Measurements from ENCODE around the gene TOMM20. TPM values are rescaled to one million over a fixed set of nuclear protein-coding genes. Genes with fewer than 3 reads are reported as not detected.

Gene TOMM20
- total and polyA plus RNA-seq, 2 donors (not counting 1 experiment from before 2014, with no cell fraction given) = 85.5 to 111 TPM

DNA sequence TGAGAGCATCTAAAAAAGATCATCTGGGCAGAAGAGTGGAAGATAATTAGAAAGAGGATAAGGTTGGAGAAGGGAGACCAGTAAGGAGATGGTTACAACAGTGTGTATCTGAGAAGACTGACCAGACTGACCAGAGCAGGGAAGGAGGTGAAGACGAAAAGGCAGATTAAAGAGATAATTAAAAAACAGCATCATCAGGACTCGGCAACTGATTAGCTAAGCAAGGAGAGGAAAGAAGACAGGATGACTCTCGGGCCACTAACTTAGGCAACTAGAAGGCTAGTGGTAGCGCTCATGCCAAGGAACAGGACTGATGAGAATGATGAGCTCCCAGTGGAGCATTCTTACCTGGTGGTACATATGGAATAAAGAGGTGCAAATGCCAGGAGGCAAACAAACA lies 28.5 kb upstream of the TOMM20 start:
- Histone ChIP-seq H3K4me3 (replicated peaks in 1 of 4; ENCODE audit: control extremely low read depth in 1 of 4, insufficient read depth in 1 of 4, low read depth in 3 of 4, low read length in 4 of 4) (no peak overlapping the region), H3K79me2 (ENCODE audit: control insufficient read depth, insufficient read depth, low read length) (peaks cover 17% of the 10 kb centered on the region), H3K9ac (ENCODE audit: insufficient read depth, low read length) (no peak overlapping the region), H3K4me2 (ENCODE audit: extremely low read depth, insufficient read depth, low read length) (no peak overlapping the region), H2AFZ (ENCODE audit: low read length) (no peak overlapping the region), H3K36me3 (ENCODE audit: control insufficient read depth, insufficient read depth, low read length) (peaks cover 5% of the 10 kb centered on the region), H3K27ac (ENCODE audit: insufficient read depth, low read length) (no peak overlapping the region), H3K4me1 (ENCODE audit: control insufficient read depth, extremely low read depth, insufficient read depth, low read length) (no peaks in the 10 kb centered on the region), H3K27me3 (ENCODE audit: control insufficient read depth, insufficient read depth, low read length) (no peaks in the 10 kb centered on the region), H3K9me3 (ENCODE audit: control insufficient read depth, insufficient read depth, low read depth, low read length) (no peaks in the 10 kb centered on the region), H4K20me1 (ENCODE audit: control insufficient read depth, extremely low read depth, insufficient read depth, low read length) (no peaks in the 10 kb centered on the region)
- TF ChIP-seq, protein P1, sequence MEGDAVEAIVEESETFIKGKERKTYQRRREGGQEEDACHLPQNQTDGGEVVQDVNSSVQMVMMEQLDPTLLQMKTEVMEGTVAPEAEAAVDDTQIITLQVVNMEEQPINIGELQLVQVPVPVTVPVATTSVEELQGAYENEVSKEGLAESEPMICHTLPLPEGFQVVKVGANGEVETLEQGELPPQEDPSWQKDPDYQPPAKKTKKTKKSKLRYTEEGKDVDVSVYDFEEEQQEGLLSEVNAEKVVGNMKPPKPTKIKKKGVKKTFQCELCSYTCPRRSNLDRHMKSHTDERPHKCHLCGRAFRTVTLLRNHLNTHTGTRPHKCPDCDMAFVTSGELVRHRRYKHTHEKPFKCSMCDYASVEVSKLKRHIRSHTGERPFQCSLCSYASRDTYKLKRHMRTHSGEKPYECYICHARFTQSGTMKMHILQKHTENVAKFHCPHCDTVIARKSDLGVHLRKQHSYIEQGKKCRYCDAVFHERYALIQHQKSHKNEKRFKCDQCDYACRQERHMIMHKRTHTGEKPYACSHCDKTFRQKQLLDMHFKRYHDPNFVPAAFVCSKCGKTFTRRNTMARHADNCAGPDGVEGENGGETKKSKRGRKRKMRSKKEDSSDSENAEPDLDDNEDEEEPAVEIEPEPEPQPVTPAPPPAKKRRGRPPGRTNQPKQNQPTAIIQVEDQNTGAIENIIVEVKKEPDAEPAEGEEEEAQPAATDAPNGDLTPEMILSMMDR (conservative IDR thresholded peaks at IDR 0.05 in 1 of 2, IDR thresholded peaks at IDR 0.05 in 1 of 2; ENCODE audit: low read depth in 1 of 2, low read length in 2 of 2) = no peak
- no peak for TF ChIP-seq EZH2 (IDR thresholded peaks at IDR 0.05; ENCODE audit: low read length, missing control alignments)
- no peak for DNase-seq (ENCODE audit: low read depth in 2 of 2)

DNA sequence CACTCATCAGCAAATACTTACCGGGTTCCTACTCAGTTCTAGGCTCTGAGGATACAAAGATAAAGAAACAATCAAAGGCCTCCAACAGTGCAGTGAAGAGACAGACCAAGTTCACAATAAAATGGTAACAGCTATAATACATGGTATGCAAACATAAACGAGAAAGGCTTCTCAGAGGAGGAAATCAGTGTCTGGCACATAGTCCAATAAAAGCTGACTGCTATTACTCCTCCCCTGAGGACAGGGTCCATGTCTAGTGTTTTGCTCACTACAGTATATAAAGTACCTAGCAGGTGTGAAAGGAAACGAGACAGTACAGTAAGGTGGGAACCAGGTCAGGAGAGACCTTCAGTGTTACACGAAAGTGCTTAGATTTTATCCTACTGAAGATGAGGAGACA lies 28.1 kb upstream of the TOMM20 start:
- H3K27me3 ChIP-seq (ENCODE audit: control insufficient read depth, insufficient read depth, low read length) = no peaks in the 10 kb centered on the region
- no peak for DNase-seq (ENCODE audit: low read depth in 2 of 2)
- H3K27ac ChIP-seq (ENCODE audit: insufficient read depth, low read length) = no peak overlapping the region
- H3K79me2 ChIP-seq (ENCODE audit: control insufficient read depth, insufficient read depth, low read length) = peaks cover 17% of the 10 kb centered on the region
- TF ChIP-seq, protein P1 (conservative IDR thresholded peaks at IDR 0.05 in 1 of 2, IDR thresholded peaks at IDR 0.05 in 1 of 2; ENCODE audit: low read depth in 1 of 2, low read length in 2 of 2) = no peak
- TF ChIP-seq EZH2 (IDR thresholded peaks at IDR 0.05; ENCODE audit: low read length, missing control alignments) = no peak
- no peaks in the 10 kb centered on the region for H3K9me3 ChIP-seq (ENCODE audit: control insufficient read depth, insufficient read depth, low read depth, low read length)
- no peak overlapping the region for H3K9ac ChIP-seq (ENCODE audit: insufficient read depth, low read length)
- H3K4me2 ChIP-seq (ENCODE audit: extremely low read depth, insufficient read depth, low read length) = no peak overlapping the region
- no peaks in the 10 kb centered on the region for H3K4me1 ChIP-seq (ENCODE audit: control insufficient read depth, extremely low read depth, insufficient read depth, low read length)
- H2AFZ ChIP-seq (ENCODE audit: low read length) = no peak overlapping the region
- H4K20me1 ChIP-seq (ENCODE audit: control insufficient read depth, extremely low read depth, insufficient read depth, low read length) = no peaks in the 10 kb centered on the region
- peaks cover 6% of the 10 kb centered on the region for H3K36me3 ChIP-seq (ENCODE audit: control insufficient read depth, insufficient read depth, low read length)
- no peak overlapping the region for H3K4me3 ChIP-seq (replicated peaks in 1 of 4; ENCODE audit: control extremely low read depth in 1 of 4, insufficient read depth in 1 of 4, low read depth in 3 of 4, low read length in 4 of 4)

DNA sequence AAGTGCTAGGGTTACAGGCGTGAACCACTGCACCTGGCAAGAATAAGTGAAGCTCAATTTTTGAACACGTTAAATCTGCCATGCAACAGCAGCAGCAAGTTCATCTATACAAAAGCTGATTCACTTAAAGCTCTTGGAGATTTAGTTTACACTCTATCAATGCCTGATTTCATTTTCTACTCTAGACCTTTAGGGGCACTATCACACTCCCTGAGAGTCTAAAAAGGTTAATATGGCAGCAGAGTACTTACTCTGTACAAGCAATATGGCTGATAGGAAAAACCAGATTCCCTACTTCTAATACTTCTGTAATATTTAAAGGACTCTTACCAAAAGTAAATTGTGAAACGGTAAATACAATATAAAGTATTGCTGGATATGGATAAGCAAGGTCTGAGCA lies 27.6 kb upstream of the TOMM20 start:
- H3K4me1 ChIP-seq (ENCODE audit: control insufficient read depth, extremely low read depth, insufficient read depth, low read length) = no peaks in the 10 kb centered on the region
- H4K20me1 ChIP-seq (ENCODE audit: control insufficient read depth, extremely low read depth, insufficient read depth, low read length) = no peaks in the 10 kb centered on the region
- no peak overlapping the region for H3K4me3 ChIP-seq (replicated peaks in 1 of 4; ENCODE audit: control extremely low read depth in 1 of 4, insufficient read depth in 1 of 4, low read depth in 3 of 4, low read length in 4 of 4)
- no peak overlapping the region for H3K4me2 ChIP-seq (ENCODE audit: extremely low read depth, insufficient read depth, low read length)
- H3K79me2 ChIP-seq (ENCODE audit: control insufficient read depth, insufficient read depth, low read length) = peaks cover 17% of the 10 kb centered on the region
- no peaks in the 10 kb centered on the region for H3K27me3 ChIP-seq (ENCODE audit: control insufficient read depth, insufficient read depth, low read length)
- peaks cover 7% of the 10 kb centered on the region for H3K36me3 ChIP-seq (ENCODE audit: control insufficient read depth, insufficient read depth, low read length)
- H2AFZ ChIP-seq (ENCODE audit: low read length) = no peak overlapping the region
- TF ChIP-seq, protein P1 (conservative IDR thresholded peaks at IDR 0.05 in 1 of 2, IDR thresholded peaks at IDR 0.05 in 1 of 2; ENCODE audit: low read depth in 1 of 2, low read length in 2 of 2) = no peak
- TF ChIP-seq EZH2 (IDR thresholded peaks at IDR 0.05; ENCODE audit: low read length, missing control alignments) = no peak
- no peaks in the 10 kb centered on the region for H3K9me3 ChIP-seq (ENCODE audit: control insufficient read depth, insufficient read depth, low read depth, low read length)
- H3K9ac ChIP-seq (ENCODE audit: insufficient read depth, low read length) = no peak overlapping the region
- H3K27ac ChIP-seq (ENCODE audit: insufficient read depth, low read length) = no peak overlapping the region
- DNase-seq (ENCODE audit: low read depth in 2 of 2) = no peak
